HG02852 (cell line): ENCODE results near the gene PLTP.

ENCODE experiments used
- ATAC-seq: cut with Tn5 transposase; IDR thresholded peaks from one replicate; pipeline ENCODE4 v1.9.1; 2021; ENCODE audit warnings: mild to moderate bottlenecking, moderate library complexity; ENCODE audit not compliant: unreplicated experiment

PLTP gene

GRCh38 chr20:45921337-45922189 is 9.6 kb upstream of the PLTP start:
- ATAC-seq, result no peak

GRCh38 chr20:45920462-45921336 is 8.7 kb upstream of the PLTP start:
- no peak for ATAC-seq

- ATAC-seq, result no peak
Observed at GRCh38 chr20:45919542-45920399, 7.8 kb upstream of the PLTP start.

GRCh38 chr20:45918779-45919537 is 7.0 kb upstream of the PLTP start:
- ATAC-seq, result no peak

- ATAC-seq, result no peak
Observed at GRCh38 chr20:45918182-45918737, 6.3 kb upstream of the PLTP start.

GRCh38 chr20:45917790-45918141 is 5.8 kb upstream of the PLTP start:
- no peak for ATAC-seq

- ATAC-seq, result no peak
Observed at GRCh38 chr20:45913116-45913515, 1.2 kb upstream of the PLTP start.

GRCh38 chr20:45912344-45912682 is 358 bp upstream of the PLTP start:
- ATAC-seq, result no peak

GRCh38 chr20:45910670-45911485 is 1.1 kb downstream of the PLTP start:
- peak; percentile 87 for ATAC-seq

- ATAC-seq, result no peak
Observed at GRCh38 chr20:45909817-45910669, 1.9 kb downstream of the PLTP start.

- no peak for ATAC-seq
Observed at GRCh38 chr20:45909336-45909808, 2.6 kb downstream of the PLTP start.

- no peak for ATAC-seq
Observed at GRCh38 chr20:45908084-45908483, 3.9 kb downstream of the PLTP start.

- no peak for ATAC-seq
Observed at GRCh38 chr20:45907219-45907948, 4.6 kb downstream of the PLTP start.

- ATAC-seq, result no peak
Observed at GRCh38 chr20:45905505-45906079, 6.4 kb downstream of the PLTP start.

- no peak for ATAC-seq
Observed at GRCh38 chr20:45904583-45905504, 7.1 kb downstream of the PLTP start.

- ATAC-seq, result no peak
Observed at GRCh38 chr20:45902199-45902701, 9.7 kb downstream of the PLTP start.
